ENCODE results near the gene CMSS1. TPM values are rescaled to one million over a fixed set of nuclear protein-coding genes. Genes with fewer than 3 reads are reported as not detected.

CMSS1 gene
- total RNA-seq, 1 experiment from 2014 or later = 64.1 TPM

DNA sequence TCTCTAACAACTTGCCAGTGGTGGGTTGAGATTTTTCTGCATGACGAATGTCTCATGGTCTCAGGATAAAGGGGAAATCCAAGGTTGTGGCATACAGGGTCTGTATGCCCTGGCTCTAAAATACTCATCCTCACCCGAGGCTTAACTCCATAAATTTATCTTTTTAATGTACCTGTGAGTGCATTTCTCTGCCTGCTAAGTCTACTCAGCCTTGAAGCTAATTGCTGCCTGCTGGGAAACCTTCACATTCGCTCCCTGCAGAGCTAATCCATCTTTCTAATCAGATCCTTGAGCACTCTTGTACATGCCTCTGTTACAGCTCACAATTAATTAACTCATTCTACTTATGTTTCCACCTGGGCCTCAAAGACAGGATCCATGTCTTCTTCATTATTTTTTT lies 93.8 kb downstream of the CMSS1 start:
- no TSS peak for BruUV-seq (replicated peaks)
- CTCF ChIA-PET = no interaction called here
- intact Hi-C loops (cut with micrococcal nuclease) = no loop called here
- TF ChIP-seq YY1 (IDR thresholded peaks at IDR 0.05; ENCODE audit: extremely low read depth, insufficient replicate concordance, low read depth, low read length) (no peak), EZH2 (IDR thresholded peaks at IDR 0.05) (no peak), POLR2AphosphoS5 (IDR thresholded peaks at IDR 0.05; ENCODE audit: low read depth, low read length) (no peak)
- Histone ChIP-seq H4K20me1 (ENCODE audit: insufficient read depth) (no peaks in the 10 kb centered on the region), H2AFZ (ENCODE audit: low read depth, low read length, poor library complexity, severe bottlenecking) (no peak overlapping the region), H3K79me2 (ENCODE audit: insufficient read depth, low read length) (peaks cover 5% of the 10 kb centered on the region; the same call in 1 of the 2 replicates), H3K4me2 (ENCODE audit: low read length) (no peak overlapping the region), H3K9me2 (ENCODE audit: insufficient read depth) (no peaks in the 10 kb centered on the region), H3K36me3 (ENCODE audit: control insufficient read depth in 1 of 2, insufficient read depth in 2 of 2, low read length in 2 of 2) (no peaks in the 10 kb centered on the region), H3K9ac (ENCODE audit: low read length) (no peak overlapping the region), H3K27ac (ENCODE audit: low read depth, low read length) (no peak overlapping the region), H3K9me3 (ENCODE audit: control insufficient read depth in 1 of 2, insufficient read depth in 1 of 2, low read depth in 1 of 2, low read length in 2 of 2) (no peaks in the 10 kb centered on the region), H3K4me1 (ENCODE audit: control insufficient read depth in 1 of 2, insufficient read depth in 2 of 2, low read length in 2 of 2) (peaks cover 11 to 18% of the 10 kb centered on the region in 2 experiments), H3K4me3 (replicated peaks in 1 of 2; ENCODE audit: low read depth in 1 of 2, low read length in 2 of 2) (no peak overlapping the region), H3K27me3 (ENCODE audit: insufficient read depth, low read length) (no peaks in the 10 kb centered on the region)
- RAD21 ChIA-PET (ENCODE audit: low non-redundant PET in 1 of 2, low total read pairs in 2 of 2, uncharacterized antibody in 2 of 2, unreplicated experiment in 2 of 2) = no interaction called here
- no peak for ATAC-seq
- POLR2A ChIA-PET = no interaction called here
- DNase-seq (ENCODE audit: low read depth, low spot score) = no peak

- no peaks in the 10 kb centered on the region for H3K9me3 ChIP-seq (ENCODE audit: control insufficient read depth in 1 of 2, insufficient read depth in 1 of 2, low read depth in 1 of 2, low read length in 2 of 2)
- H3K9me2 ChIP-seq (ENCODE audit: insufficient read depth) = no peaks in the 10 kb centered on the region
- no peak for TF ChIP-seq SIN3A (IDR thresholded peaks at IDR 0.05; ENCODE audit: low read depth)
- H4K20me1 ChIP-seq (ENCODE audit: insufficient read depth) = no peaks in the 10 kb centered on the region
- H3K27ac ChIP-seq (ENCODE audit: low read depth, low read length) = no peak overlapping the region
- H2AFZ ChIP-seq (ENCODE audit: low read depth, low read length, poor library complexity, severe bottlenecking) = no peak overlapping the region
- H3K27me3 ChIP-seq (ENCODE audit: insufficient read depth, low read length) = no peaks in the 10 kb centered on the region
- no TSS peak for BruUV-seq (replicated peaks)
- ChIA-PET POLR2A (no interaction called here), CTCF (no interaction called here), RAD21 (ENCODE audit: low non-redundant PET in 1 of 2, low total read pairs in 2 of 2, uncharacterized antibody in 2 of 2, unreplicated experiment in 2 of 2) (no interaction called here)
- peaks cover 4% of the 10 kb centered on the region; the same call in 1 of the 2 replicates for H3K79me2 ChIP-seq (ENCODE audit: insufficient read depth, low read length)
- no peak overlapping the region for H3K9ac ChIP-seq (ENCODE audit: low read length)
- H3K4me2 ChIP-seq (ENCODE audit: low read length) = no peak overlapping the region
- intact Hi-C loops (cut with micrococcal nuclease) = no loop called here
- no peak overlapping the region for H3K4me3 ChIP-seq (replicated peaks in 1 of 2; ENCODE audit: low read depth in 1 of 2, low read length in 2 of 2)
- DNase-seq (ENCODE audit: low read depth, low spot score) = no peak
- no peak for ATAC-seq
- H3K36me3 ChIP-seq (ENCODE audit: control insufficient read depth in 1 of 2, insufficient read depth in 2 of 2, low read length in 2 of 2) = no peaks in the 10 kb centered on the region
- H3K4me1 ChIP-seq (ENCODE audit: control insufficient read depth in 1 of 2, insufficient read depth in 2 of 2, low read length in 2 of 2) = peaks cover 0 to under 1% of the 10 kb centered on the region in 2 experiments; a peak in 1 of 4 replicates
Measured at GRCh38 chr3:99915906-99916432, 98.3 kb downstream of the CMSS1 start.
